GM21381 (cell line): ENCODE measurements around the gene SNCB.

Experiments
- ATAC-seq: cut with Tn5 transposase; IDR thresholded peaks from one replicate; pipeline ENCODE4 v1.9.1; 2021; ENCODE audit warnings: mild to moderate bottlenecking, moderate library complexity; ENCODE audit not compliant: unreplicated experiment

Gene SNCB

GRCh38 chr5:176646049-176646706 is 15.8 kb upstream of the SNCB start:
- ATAC-seq: no peak

GRCh38 chr5:176644878-176645670 is 14.7 kb upstream of the SNCB start:
- no peak for ATAC-seq

- no peak for ATAC-seq
Measured at GRCh38 chr5:176644294-176644693, 14.0 kb upstream of the SNCB start.

- no peak for ATAC-seq
Measured at GRCh38 chr5:176643491-176644219, 13.3 kb upstream of the SNCB start.

GRCh38 chr5:176642675-176643490 is 12.5 kb upstream of the SNCB start:
- ATAC-seq: no peak

GRCh38 chr5:176640616-176641015 is 10.3 kb upstream of the SNCB start:
- no peak for ATAC-seq

GRCh38 chr5:176639981-176640380 is 9.6 kb upstream of the SNCB start:
- no peak for ATAC-seq

GRCh38 chr5:176639208-176639607 is 8.9 kb upstream of the SNCB start:
- no peak for ATAC-seq

GRCh38 chr5:176638437-176638836 is 8.1 kb upstream of the SNCB start:
- no peak for ATAC-seq

GRCh38 chr5:176637556-176637955 is 7.2 kb upstream of the SNCB start:
- no peak for ATAC-seq

- ATAC-seq: no peak
Measured at GRCh38 chr5:176636426-176636825, 6.1 kb upstream of the SNCB start.

- no peak for ATAC-seq
Measured at GRCh38 chr5:176633598-176633997, 3.3 kb upstream of the SNCB start.

- ATAC-seq: no peak
Measured at GRCh38 chr5:176632745-176633144, 2.4 kb upstream of the SNCB start.

GRCh38 chr5:176631383-176632200 is 1.3 kb upstream of the SNCB start:
- ATAC-seq: no peak

- ATAC-seq: no peak
Measured at GRCh38 chr5:176630681-176631222, 418 bp upstream of the SNCB start.

- ATAC-seq: no peak
Measured at GRCh38 chr5:176629317-176629852, 949 bp downstream of the SNCB start.

GRCh38 chr5:176628406-176629228 is 1.7 kb downstream of the SNCB start:
- ATAC-seq: no peak

GRCh38 chr5:176627582-176627981 is 2.8 kb downstream of the SNCB start:
- ATAC-seq: no peak

GRCh38 chr5:176626876-176627236 is 3.5 kb downstream of the SNCB start:
- no peak for ATAC-seq
